ENCODE data around the gene CALHM3.

Gene CALHM3

DNA sequence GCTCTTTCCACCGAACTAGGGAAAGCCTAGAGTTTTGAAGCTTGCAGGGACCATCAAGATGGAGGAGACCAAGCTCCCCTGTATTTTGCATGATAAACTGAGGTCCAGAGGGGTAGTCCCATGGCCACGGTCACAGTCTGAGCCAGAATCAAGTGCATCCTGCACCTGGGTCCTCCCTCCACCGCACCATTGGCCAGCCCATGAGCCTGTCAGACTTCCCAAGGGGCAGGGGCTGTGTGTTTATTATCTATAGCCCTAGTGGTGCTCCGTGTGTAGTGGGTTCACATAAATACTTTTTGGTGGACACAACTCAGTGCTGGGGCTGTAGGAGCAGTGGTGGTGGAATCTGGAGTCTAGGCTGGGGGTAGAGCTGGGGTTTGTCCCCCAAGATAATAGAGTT, 3.6 kb downstream of the CALHM3 start:
- H3K4me1 ChIP-seq: peaks cover 63% of the 10 kb centered on the region
- H4K20me1 ChIP-seq: no peaks in the 10 kb centered on the region
- no peaks in the 10 kb centered on the region for H3K9me3 ChIP-seq
- no peak overlapping the region for H3K4me2 ChIP-seq
- H3K27ac ChIP-seq: no peak overlapping the region
- no peak overlapping the region for H3K9ac ChIP-seq
- H3K36me3 ChIP-seq: no peaks in the 10 kb centered on the region
- H3K4me3 ChIP-seq: no peak overlapping the region
- TF ChIP-seq Cebpa-rat (IDR thresholded peaks at IDR 0.05): no peak
- H3K27me3 ChIP-seq: no peaks in the 10 kb centered on the region

DNA sequence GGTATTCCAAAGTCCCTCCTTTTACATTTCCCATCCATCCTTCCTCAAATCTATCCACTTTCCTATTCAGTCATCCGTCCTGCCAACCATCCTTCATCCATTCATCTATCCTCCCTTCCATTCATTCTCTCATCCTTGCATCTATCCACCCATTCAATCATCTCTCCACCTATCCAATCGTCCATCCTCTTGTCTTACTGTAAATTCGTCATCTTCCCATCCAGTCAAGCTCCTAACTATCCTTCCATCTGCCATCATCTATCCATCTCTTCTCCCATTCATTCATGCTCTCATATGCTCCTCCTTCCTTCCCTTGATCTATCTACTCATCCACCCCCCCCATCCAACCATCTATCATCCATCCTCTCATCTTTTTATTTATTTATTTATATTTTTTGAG, 5.0 kb downstream of the CALHM3 start:
- Histone ChIP-seq H3K9ac (no peak overlapping the region), H3K4me1 (peaks cover 63% of the 10 kb centered on the region)

DNA sequence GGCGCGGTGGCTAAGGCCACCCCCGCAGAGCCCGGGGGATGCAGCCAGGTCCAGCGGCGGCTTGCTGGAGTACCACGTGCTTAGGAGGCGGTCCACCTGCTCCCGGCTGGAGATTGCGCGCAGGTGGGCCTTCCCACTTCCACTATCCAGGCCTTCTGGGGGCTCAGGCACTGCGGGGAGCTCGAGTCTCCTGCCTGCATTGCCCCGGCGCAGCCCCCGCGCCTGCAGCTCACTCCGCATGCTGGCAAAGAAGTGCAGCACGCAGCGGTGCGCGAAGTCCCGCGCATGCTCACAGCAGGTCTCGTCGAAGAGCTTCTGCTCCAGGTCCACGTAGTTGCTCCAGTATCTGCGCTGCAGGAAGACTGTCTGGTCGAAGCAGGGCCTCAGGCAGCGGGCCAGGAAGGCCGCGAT, 5.8 kb downstream of the CALHM3 start:
- H3K4me1 ChIP-seq: peaks cover 68% of the 10 kb centered on the region
- no peak overlapping the region for H3K9ac ChIP-seq
- H3K9me3 ChIP-seq: no peaks in the 10 kb centered on the region
- H3K4me3 ChIP-seq: no peak overlapping the region
- H3K36me3 ChIP-seq: no peaks in the 10 kb centered on the region
- no peaks in the 10 kb centered on the region for H3K27me3 ChIP-seq
- no peak for TF ChIP-seq Cebpa-rat (IDR thresholded peaks at IDR 0.05)
- peak overlapping the region; percentile 81 for H3K27ac ChIP-seq
- peak overlapping the region; percentile 72 for H3K4me2 ChIP-seq
- no peaks in the 10 kb centered on the region for H4K20me1 ChIP-seq

More for the DNA sequence above, 5.0 kb downstream of the CALHM3 start:
- H3K9me3 ChIP-seq: no peaks in the 10 kb centered on the region
- H3K4me2 ChIP-seq: no peak overlapping the region
- H3K36me3 ChIP-seq: no peaks in the 10 kb centered on the region
- H3K4me3 ChIP-seq: no peak overlapping the region
- no peaks in the 10 kb centered on the region for H3K27me3 ChIP-seq
- H3K27ac ChIP-seq: no peak overlapping the region
- no peak for TF ChIP-seq Cebpa-rat (IDR thresholded peaks at IDR 0.05)
- no peaks in the 10 kb centered on the region for H4K20me1 ChIP-seq

DNA sequence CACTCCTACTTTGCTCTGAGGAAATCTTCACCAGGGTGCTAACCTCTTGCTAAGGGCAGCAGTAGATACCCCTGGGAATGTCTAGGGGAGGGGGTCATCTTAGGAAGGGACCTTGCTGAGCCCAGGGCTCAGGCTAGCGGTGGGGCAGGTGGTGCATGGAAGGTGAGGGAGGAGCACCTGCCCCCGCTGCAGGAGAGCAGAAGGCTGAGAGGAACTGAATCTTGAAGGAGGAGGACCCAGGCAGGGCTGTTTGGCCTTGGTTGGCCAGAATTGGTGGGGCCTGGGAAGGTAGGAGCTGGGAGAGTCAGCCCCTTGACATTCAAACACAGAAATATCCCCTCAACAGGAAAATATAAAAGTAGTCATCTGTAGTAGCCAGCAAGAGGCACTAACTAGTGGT, 7.0 kb downstream of the CALHM3 start:
- Histone ChIP-seq H3K4me1 (peaks cover 76% of the 10 kb centered on the region), H4K20me1 (no peaks in the 10 kb centered on the region), H3K36me3 (no peaks in the 10 kb centered on the region), H3K27me3 (no peaks in the 10 kb centered on the region), H3K27ac (peak overlapping the region; percentile 81), H3K9ac (peak overlapping the region; percentile 71), H3K4me3 (peak overlapping the region; percentile 23), H3K4me2 (peak overlapping the region; percentile 72), H3K9me3 (no peaks in the 10 kb centered on the region)
- TF ChIP-seq Cebpa-rat (IDR thresholded peaks at IDR 0.05): no peak

DNA sequence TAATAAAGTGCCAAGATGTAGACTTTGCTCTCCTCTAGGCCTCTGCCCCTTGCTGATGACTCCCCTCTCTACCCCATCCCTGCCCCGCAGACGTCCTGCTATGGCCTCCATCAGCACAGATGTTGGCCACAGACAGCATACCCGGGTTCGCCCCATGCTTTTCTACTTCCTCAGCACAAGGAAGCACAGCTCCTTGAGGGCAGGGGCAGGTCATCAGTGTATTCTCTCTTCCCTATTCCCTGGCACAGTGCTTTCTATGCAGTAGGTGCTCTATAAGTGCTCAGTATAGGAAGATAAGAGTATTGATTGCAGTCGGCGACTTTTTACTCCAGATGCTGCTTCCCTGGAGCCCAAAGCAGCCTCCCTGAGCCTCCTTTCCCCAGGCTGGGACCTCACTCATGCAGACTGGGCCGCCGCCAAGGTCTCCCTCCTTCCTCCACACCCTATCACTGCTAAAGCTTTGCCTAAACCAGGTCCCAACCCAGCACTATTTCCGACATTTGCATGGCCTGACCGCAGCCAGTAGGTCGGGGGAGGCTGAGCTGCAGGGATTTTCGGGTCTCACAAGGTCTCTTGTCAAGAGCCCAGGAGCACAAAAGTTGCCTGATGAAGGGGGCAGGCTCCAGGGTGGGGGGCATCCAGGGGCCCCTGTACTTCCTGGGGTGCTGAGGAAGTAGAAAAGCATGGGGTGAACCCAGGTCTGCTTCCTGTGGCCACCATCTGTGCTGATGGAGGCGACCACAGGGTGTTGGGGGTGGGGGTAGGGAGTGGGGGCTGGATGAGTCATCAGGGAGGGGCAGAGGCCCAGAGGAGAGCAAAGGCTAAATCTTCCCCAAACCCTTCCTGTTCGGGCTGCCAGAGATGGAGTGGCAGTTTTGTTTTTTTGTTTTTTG, 8.0 kb downstream of the CALHM3 start:
- peaks cover 81% of the 10 kb centered on the region for H3K4me1 ChIP-seq
- peak overlapping the region; percentile 81 for H3K27ac ChIP-seq

DNA sequence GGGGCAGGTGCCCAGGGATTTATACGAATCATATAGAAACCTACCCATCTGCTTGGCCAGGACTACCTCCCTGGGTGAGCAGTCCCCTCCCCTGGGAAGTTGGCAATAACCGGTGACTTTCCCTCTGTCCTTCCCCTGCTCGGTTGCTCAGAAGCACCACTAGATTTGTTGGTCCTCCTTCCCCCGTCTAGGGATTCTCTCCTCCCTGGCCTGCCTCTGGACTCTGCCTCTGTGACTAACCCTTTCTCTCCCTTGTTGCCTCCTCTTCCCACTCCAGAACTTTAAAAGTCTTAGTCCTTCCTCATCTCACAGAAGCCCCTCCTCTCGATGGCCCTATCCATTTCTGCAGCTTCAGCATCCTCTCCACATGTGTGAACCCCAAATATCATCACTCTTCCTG, 9.8 kb downstream of the CALHM3 start:
- Histone ChIP-seq H3K9ac (no peak overlapping the region), H3K27me3 (no peaks in the 10 kb centered on the region), H3K4me1 (peaks cover 93% of the 10 kb centered on the region), H3K4me3 (no peak overlapping the region), H3K4me2 (peak overlapping the region; percentile 72), H4K20me1 (no peaks in the 10 kb centered on the region), H3K36me3 (no peaks in the 10 kb centered on the region), H3K27ac (peak overlapping the region; percentile 41; the same call in 1 of the 2 replicates), H3K9me3 (no peaks in the 10 kb centered on the region)
- TF ChIP-seq Cebpa-rat (IDR thresholded peaks at IDR 0.05): no peak

More for the DNA sequence above, 8.0 kb downstream of the CALHM3 start:
- no peak for TF ChIP-seq Cebpa-rat (IDR thresholded peaks at IDR 0.05)
- H3K9me3 ChIP-seq: no peaks in the 10 kb centered on the region
- H3K27me3 ChIP-seq: no peaks in the 10 kb centered on the region
- H3K4me3 ChIP-seq: peak overlapping the region; percentile 23
- no peaks in the 10 kb centered on the region for H3K36me3 ChIP-seq
- H3K9ac ChIP-seq: peak overlapping the region; percentile 71
- no peaks in the 10 kb centered on the region for H4K20me1 ChIP-seq
- H3K4me2 ChIP-seq: peak overlapping the region; percentile 72

DNA sequence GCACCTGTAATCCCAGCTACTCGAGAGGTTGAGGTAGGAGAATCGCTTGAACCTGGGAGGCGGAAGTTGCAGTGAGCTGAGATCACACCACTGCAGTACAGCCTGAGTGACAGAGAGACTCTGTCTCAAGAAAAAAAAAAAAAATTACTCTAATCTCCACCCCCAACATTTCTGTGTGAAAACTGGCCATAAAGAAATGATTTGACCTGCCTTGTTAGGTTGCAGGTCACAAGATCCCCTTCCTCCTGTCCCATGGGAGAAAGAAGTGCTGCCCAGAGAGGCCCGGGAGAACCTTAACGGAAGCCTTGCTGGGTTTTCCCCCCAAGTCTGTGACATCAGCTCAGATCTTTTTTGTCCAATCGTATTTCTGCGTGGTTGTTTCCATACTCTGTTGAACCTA, 11.6 kb downstream of the CALHM3 start:
- Histone ChIP-seq H3K4me2 (peak overlapping the region; percentile 72), H3K4me1 (peaks cover 90% of the 10 kb centered on the region), H3K27ac (peak overlapping the region; percentile 62), H3K36me3 (no peaks in the 10 kb centered on the region), H4K20me1 (no peaks in the 10 kb centered on the region), H3K27me3 (no peaks in the 10 kb centered on the region), H3K9ac (peak overlapping the region; percentile 5; the same call in 1 of the 2 replicates), H3K4me3 (no peak overlapping the region), H3K9me3 (no peaks in the 10 kb centered on the region)
- no peak for TF ChIP-seq Cebpa-rat (IDR thresholded peaks at IDR 0.05)

DNA sequence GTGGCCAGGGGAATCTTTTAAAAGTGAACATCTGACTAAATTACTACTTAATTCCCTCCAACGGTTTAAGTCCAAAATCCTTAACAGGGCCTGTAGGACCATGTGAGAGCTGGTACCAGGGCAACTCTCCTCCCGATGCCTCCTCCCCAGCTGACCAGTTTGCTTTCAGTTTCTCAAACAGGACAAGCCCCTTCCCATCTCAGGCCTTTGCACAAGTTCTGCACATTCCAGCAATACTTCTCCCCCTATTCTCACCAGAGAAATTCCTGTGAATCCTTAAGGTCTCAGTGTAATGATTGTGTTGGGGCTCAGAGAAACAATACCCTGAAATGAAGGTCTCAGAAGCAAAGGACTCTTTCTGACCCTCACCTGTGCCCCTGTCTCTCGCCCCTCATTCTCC, 12.3 kb downstream of the CALHM3 start:
- Histone ChIP-seq H3K36me3 (no peaks in the 10 kb centered on the region), H3K27me3 (no peaks in the 10 kb centered on the region), H3K9ac (peak overlapping the region; percentile 5; the same call in 1 of the 2 replicates), H3K4me3 (no peak overlapping the region), H3K4me1 (peaks cover 84% of the 10 kb centered on the region), H3K27ac (peak overlapping the region; percentile 62), H4K20me1 (no peaks in the 10 kb centered on the region), H3K4me2 (peak overlapping the region; percentile 72), H3K9me3 (no peaks in the 10 kb centered on the region)
- no peak for TF ChIP-seq Cebpa-rat (IDR thresholded peaks at IDR 0.05)

DNA sequence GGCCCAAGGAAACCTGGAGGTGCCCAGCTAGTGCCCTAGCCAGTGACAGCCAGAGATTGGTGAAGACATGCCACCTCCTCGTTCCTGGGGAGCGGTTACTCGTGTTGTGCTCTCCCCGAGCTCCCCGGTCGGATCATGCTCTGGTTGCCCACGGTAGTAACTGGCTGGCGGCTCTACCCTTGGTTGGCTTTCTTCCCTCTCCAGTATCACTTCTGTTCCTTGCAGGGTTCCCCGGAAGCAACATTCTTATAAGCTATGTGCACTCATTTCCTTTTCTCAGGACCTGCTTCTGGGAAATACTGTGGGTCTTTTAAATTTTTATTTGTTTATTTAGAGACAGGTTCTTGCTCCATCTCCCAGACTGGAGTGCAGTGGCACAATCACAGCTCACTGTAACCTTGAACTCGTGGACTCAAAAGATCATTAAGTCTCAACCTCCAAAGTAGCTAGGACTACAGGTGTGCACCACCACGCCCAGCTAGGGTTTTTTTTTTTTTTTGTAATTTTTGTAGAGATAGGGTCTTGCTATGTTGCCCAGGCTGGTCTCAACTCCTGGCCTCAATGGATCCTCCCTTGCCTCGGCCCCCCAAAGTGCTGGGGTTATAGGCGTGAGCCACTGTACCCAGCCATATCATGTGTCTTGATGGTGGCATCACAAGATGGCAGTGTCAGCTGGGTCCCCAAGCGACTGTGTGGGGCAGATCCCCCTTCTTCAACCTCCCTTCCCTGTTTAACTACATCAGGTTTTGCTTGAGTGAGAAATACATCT, 13.4 kb downstream of the CALHM3 start:
- H3K27ac ChIP-seq: 0 out of 2 replicates have a peak overlapping the region, but pooled peaks have one; percentile 35
- H3K4me2 ChIP-seq: peak overlapping the region; percentile 72
- TF ChIP-seq Cebpa-rat (IDR thresholded peaks at IDR 0.05): no peak
- H3K27me3 ChIP-seq: no peaks in the 10 kb centered on the region
- no peaks in the 10 kb centered on the region for H3K36me3 ChIP-seq
- H4K20me1 ChIP-seq: no peaks in the 10 kb centered on the region
- H3K4me3 ChIP-seq: no peak overlapping the region
- peaks cover 74% of the 10 kb centered on the region for H3K4me1 ChIP-seq
- no peak overlapping the region for H3K9ac ChIP-seq
- no peaks in the 10 kb centered on the region for H3K9me3 ChIP-seq

DNA sequence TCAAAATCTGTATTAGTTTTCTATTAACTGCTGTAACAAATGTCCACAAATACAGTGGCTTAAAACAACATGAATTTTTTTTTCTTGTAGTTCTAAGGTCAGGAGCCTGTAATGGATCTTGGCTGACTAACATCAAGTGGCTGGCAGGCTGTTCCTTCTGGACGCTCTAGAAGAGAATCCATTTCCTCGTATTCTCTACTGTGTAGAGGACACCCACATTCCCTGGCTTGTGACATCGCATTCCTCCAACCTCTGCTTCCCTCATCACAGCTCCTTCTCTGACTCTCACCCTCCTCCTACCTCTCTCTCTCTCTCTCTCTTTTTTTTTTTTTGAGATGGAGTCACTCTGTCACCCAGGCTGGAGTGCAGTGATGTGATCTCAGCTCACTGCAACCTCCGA, 15.5 kb downstream of the CALHM3 start:
- Histone ChIP-seq H3K27me3 (no peaks in the 10 kb centered on the region), H3K4me2 (no peak overlapping the region), H4K20me1 (no peaks in the 10 kb centered on the region), H3K4me1 (peaks cover 74% of the 10 kb centered on the region), H3K27ac (no peak overlapping the region), H3K36me3 (no peaks in the 10 kb centered on the region), H3K9ac (no peak overlapping the region), H3K9me3 (no peaks in the 10 kb centered on the region), H3K4me3 (no peak overlapping the region)
- no peak for TF ChIP-seq Cebpa-rat (IDR thresholded peaks at IDR 0.05)
